Right lobe of liver (tissue), 6 donors: ENCODE data around the gene WAS. TPM values are rescaled to one million over a fixed set of nuclear protein-coding genes. Genes with fewer than 3 reads are reported as not detected.
A peak's percentile ranks its signal among the peaks of the same experiment; 100 is the strongest.
"Not testable (repeated sequence)": the region's sequence is repeated elsewhere in the genome, so short reads cannot be mapped to it uniquely, and the experiment has no call there.

Source experiments
- ATAC-seq, 4 donors: fragments of 200-7000 bp; cut with Tn5 transposase; one replicate each; pipeline ENCODE4 v1.9.1; 2020; ENCODE audit warnings: mild to moderate bottlenecking in 4 of 4, moderate library complexity in 4 of 4
- DNase-seq, 3 donors: peaks; one replicate each; pipeline ENCODE4 v3.0.0-alpha.2; 2020
- H3K27ac ChIP-seq, 3 donors: fragments of 200-600 bp; one replicate each; pipeline ENCODE4 v1.8.0; 2022
- H3K27me3 ChIP-seq, 2 donors: fragments of 200-600 bp; one replicate each; pipeline ENCODE4 v1.8.0; 2022
- H3K36me3 ChIP-seq, 4 donors: fragments of 200-600 bp; sonication (generic) in 1 of 4; one replicate each; pipeline versions ENCODE4 v1.5.1 to v1.8.0; 2017 to 2022; ENCODE audit warnings: control low read depth in 1 of 4
- H3K4me1 ChIP-seq, 4 donors: fragments of 200-600 bp; sonication (generic) in 1 of 4; one replicate each; pipeline versions ENCODE4 v1.5.1 to v1.8.0; 2017 to 2022; ENCODE audit warnings: control low read depth in 1 of 4
- H3K4me3 ChIP-seq, 3 donors: fragments of 200-600 bp; one replicate each; pipeline ENCODE4 v1.8.0; 2022
- H3K9me3 ChIP-seq, 4 donors: fragments of 200-600 bp; sonication (generic) in 1 of 4; one replicate each; pipeline versions ENCODE4 v1.5.1 to v1.8.0; 2017 to 2022; ENCODE audit warnings: control low read depth in 1 of 4
- CTCF ChIP-seq, 4 donors: fragments of 200-600 bp in 3 of 4; fragments of 450-650 bp in 1 of 4; IDR thresholded peaks; one replicate each; pipeline versions ENCODE4 v1.5.1 to v1.8.0; 2016 to 2022; ENCODE audit warnings: antibody characterized with exemption in 4 of 4, mild to moderate bottlenecking in 2 of 4
- POLR2A ChIP-seq: fragments of 450-650 bp; IDR thresholded peaks from one replicate; pipeline ENCODE4 v1.6.1; 2017; ENCODE audit warnings: antibody characterized with exemption, mild to moderate bottlenecking
- WGBS: methylation state at CpG from one replicate; pipeline ENCODE4 v1.1.6; 2018; ENCODE audit warnings: low coverage, low lambda C conversion rate; ENCODE audit not compliant: insufficient coverage; ENCODE audit errors: missing lambda C conversion rate; 5-methylcytosine and 5-hydroxymethylcytosine counted together
- intact Hi-C, 2 donors: fragments of 100-400 bp; cut with DNase I; formaldehyde crosslinking; loops; one replicate each; pipeline versions ENCODE4 v1.11.2 to v1.14.1; 2022
- total RNA-seq, 6 experiments: library from RNA; depleted of rRNA in 2 of 6; stranded (reverse); fragments of >200 nt in 2 of 6; fragmentation: NEBNext Ultra II Directional in 3 of 6; extraction: Animal tissue kit (Norgen Biotek cat#: 25700) in 3 of 6; gene quantifications; one replicate each; pipeline versions ENCODE4 v1.1.0 to v1.2.4, GENCODE V29; 2016 to 2023
- donor health status: DM: no; HTN: yes; CAD: no.
- donor health status: DM: no; HTN: no; CAD: no.
- donor health status: DM: no; HTN: no; CAD: no.
- donor health status: DM: no; HTN: yes; CAD: no.
- donor health status: DM: no; HTN: yes; CAD: no.

WAS gene
- total RNA-seq, 6 experiments from 2014 or later, result 2.4 to 7.2 (median 4.8) TPM

DNA sequence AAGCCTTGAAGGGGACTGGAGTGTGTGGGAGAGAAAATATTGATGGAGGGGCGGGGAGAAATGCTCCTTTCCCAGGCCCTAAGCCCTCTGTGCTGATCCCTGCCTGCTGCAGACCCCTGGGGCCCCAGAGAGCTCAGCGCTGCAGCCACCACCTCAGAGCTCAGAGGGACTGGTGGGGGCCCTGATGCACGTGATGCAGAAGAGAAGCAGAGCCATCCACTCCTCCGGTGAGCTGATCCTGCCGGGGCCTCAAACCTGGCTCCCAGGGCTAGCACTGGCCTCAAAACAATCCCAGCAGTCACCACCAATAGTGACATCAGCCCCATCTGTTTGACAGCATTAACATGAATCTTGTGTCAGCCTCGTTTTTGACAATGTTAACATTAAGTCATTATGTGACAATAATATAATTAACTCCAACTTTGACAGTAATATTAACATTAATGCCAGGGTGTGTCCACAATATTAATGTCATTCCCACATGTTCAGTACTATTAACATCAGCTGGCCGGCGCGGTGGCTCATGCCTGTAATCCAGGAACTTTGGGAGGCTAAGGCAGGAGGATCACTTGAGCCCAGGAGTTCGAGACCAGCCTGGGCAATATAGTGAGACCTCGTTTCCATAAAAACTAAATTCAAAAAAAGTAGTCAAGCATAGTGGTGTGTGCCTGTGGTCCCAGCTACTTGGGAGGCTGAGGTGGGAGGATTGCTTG lies 5.8 kb downstream of the WAS start:
- Histone ChIP-seq H3K9me3 (no peaks in the 10 kb centered on the region), H3K27ac (no peak overlapping the region), H3K36me3 (no peaks in the 10 kb centered on the region), H3K4me1 (no peaks in the 10 kb centered on the region), H3K27me3 (no peaks in the 10 kb centered on the region), H3K4me3 (no peak overlapping the region)
- no peak for TF ChIP-seq CTCF (IDR thresholded peaks at IDR 0.05)
- no peak for TF ChIP-seq POLR2A
- intact Hi-C loops, result no loop called here
- DNase-seq (no peak), ATAC-seq (no peak)
- WGBS, result 59% methylated on average over 6 of the region's 11 CpGs

- H3K27me3 ChIP-seq, H3K4me1 ChIP-seq, H3K27ac ChIP-seq, H3K9me3 ChIP-seq, H3K4me3 ChIP-seq, intact Hi-C loops, H3K36me3 ChIP-seq, DNase-seq, ATAC-seq: not testable (repeated sequence)
- 41% methylated on average over 5 of the region's 5 CpGs for WGBS
Measured at GRCh38 chrX:48691746-48692145, 8.1 kb downstream of the WAS start.

GRCh38 chrX:48694776-48695533 lies 11.4 kb downstream of the WAS start:
- no peaks in the 10 kb centered on the region for H3K9me3 ChIP-seq
- no peak for DNase-seq
- no peak overlapping the region for H3K27ac ChIP-seq
- no peaks in the 10 kb centered on the region for H3K27me3 ChIP-seq
- H3K4me1 ChIP-seq, result no peaks in the 10 kb centered on the region
- H3K4me3 ChIP-seq, result peak overlapping the region in 1 of 3 donors; percentile 61
- 55% methylated on average over 6 of the region's 15 CpGs for WGBS
- no peak for ATAC-seq
- TF ChIP-seq CTCF (IDR thresholded peaks at IDR 0.05) (no peak), POLR2A (no peak)
- intact Hi-C loops, result no loop called here
- H3K36me3 ChIP-seq, result no peaks in the 10 kb centered on the region

DNA sequence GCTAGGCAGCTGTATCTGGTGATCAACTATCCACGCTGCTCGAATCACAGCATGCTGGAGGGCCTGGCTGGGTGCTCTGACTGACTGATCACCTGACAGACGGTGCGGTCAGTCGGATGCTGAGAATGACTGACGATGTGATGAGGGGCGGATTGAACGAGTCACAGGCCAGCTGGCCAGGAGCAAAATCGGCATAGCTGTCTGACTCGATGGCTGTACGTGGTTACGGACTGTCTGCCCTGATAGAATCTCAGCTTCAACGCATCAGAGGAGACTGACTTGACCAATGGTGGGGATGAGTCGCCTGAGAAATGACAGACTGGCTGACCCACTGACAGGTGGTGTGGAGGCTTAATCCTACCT lies 11.9 kb downstream of the WAS start:
- intact Hi-C loops, result no loop called here
- H3K27me3 ChIP-seq, result no peaks in the 10 kb centered on the region
- DNase-seq, result no peak
- no peaks in the 10 kb centered on the region for H3K9me3 ChIP-seq
- H3K4me3 ChIP-seq, result peak overlapping the region in 2 of 3 donors; percentile 52 to 61
- peak overlapping the region in 2 of 3 donors; percentile 79 to 85 for H3K27ac ChIP-seq
- H3K4me1 ChIP-seq, result no peaks in the 10 kb centered on the region
- WGBS, result 66% methylated on average over 4 of the region's 14 CpGs
- TF ChIP-seq CTCF (IDR thresholded peaks at IDR 0.05), result no peak
- TF ChIP-seq POLR2A, result no peak
- no peaks in the 10 kb centered on the region for H3K36me3 ChIP-seq
- no peak for ATAC-seq

- H3K27ac ChIP-seq, result peak overlapping the region; percentile 74 to 85 (median 79)
- no peaks in the 10 kb centered on the region for H3K4me1 ChIP-seq
- WGBS, result 63% methylated on average over 6 of the region's 8 CpGs
- no peaks in the 10 kb centered on the region for H3K36me3 ChIP-seq
- ATAC-seq, result peak; percentile 12 to 38 (median 16)
- peak overlapping the region; percentile 42 to 61 (median 52) for H3K4me3 ChIP-seq
- intact Hi-C loops, result no loop called here
- TF ChIP-seq CTCF (IDR thresholded peaks at IDR 0.05) (no peak), POLR2A (no peak)
- no peaks in the 10 kb centered on the region for H3K9me3 ChIP-seq
- H3K27me3 ChIP-seq, result no peaks in the 10 kb centered on the region
- DNase-seq, result no peak
Measured at GRCh38 chrX:48695925-48696300, 12.3 kb downstream of the WAS start.
